H1 (cell line): ENCODE results near the gene ZBTB16. TPM values are rescaled to one million over a fixed set of nuclear protein-coding genes. Genes with fewer than 3 reads are reported as not detected.

ENCODE experiments used
- CTCF ChIA-PET: fragments of 300-600 bp; sonication (Branson Sonifier 250); formaldehyde crosslinking; loops from one replicate; lab custom pipeline; 2021; ENCODE audit not compliant: partially characterized antibody; lab: Charles Lee
- POLR2A ChIA-PET: fragments of 300-600 bp; sonication (Branson Sonifier 250); formaldehyde crosslinking; loops from one replicate; lab custom pipeline; 2021; ENCODE audit warnings: inconsistent platforms; ENCODE audit not compliant: partially characterized antibody; lab: Charles Lee
- DNase-seq, 2 experiments: peaks; one replicate each; pipeline versions ENCODE4 v3.0.0 to v3.0.0-alpha.2; 2010 to 2022; ENCODE audit warnings: low spot score in 2 of 2, low read depth in 1 of 2, mixed read lengths in 1 of 2
- FAIRE-seq: peaks from 2 replicates; lab custom pipeline; 2011; peaks lifted over from hg19 to GRCh38; lab: Jason Lieb, UNC
- H2AFZ ChIP-seq: 2 replicates; pipeline ENCODE4 v1.8.1; 2012; ENCODE audit warnings: low read length, inconsistent platforms
- H2AK5ac ChIP-seq: 2 replicates; pipeline ENCODE4 v1.6.1; 2013; ENCODE audit warnings: low read depth, low read length
- H2BK120ac ChIP-seq: replicated peaks from 2 replicates; pipeline ENCODE3; 2013; ENCODE audit warnings: low read depth, low read length, inconsistent platforms
- H2BK12ac ChIP-seq: 2 replicates; pipeline ENCODE4 v1.6.1; 2013; ENCODE audit warnings: low read depth, low read length
- H2BK15ac ChIP-seq: 2 replicates; pipeline ENCODE4 v1.6.1; 2013; ENCODE audit warnings: low read length
- H2BK20ac ChIP-seq: 2 replicates; pipeline ENCODE4 v1.6.1; 2013; ENCODE audit warnings: low read length
- H2BK5ac ChIP-seq: 2 replicates; pipeline ENCODE4 v1.6.1; 2013; ENCODE audit warnings: low read depth, low read length
- H3K14ac ChIP-seq: 2 replicates; pipeline ENCODE4 v1.6.1; 2013; ENCODE audit warnings: inconsistent platforms; ENCODE audit not compliant: insufficient read length
- H3K18ac ChIP-seq: 2 replicates; pipeline ENCODE4 v1.6.1; 2013; ENCODE audit warnings: low read length; ENCODE audit errors: extremely low read depth
- H3K23ac ChIP-seq: 2 replicates; pipeline ENCODE4 v1.6.1; 2013; ENCODE audit warnings: inconsistent platforms; ENCODE audit not compliant: insufficient read length
- H3K23me2 ChIP-seq: 2 replicates; pipeline ENCODE4 v1.6.1; 2013; ENCODE audit warnings: low read depth, low read length
- H3K27ac ChIP-seq: 2 replicates; pipeline ENCODE4 v1.6.1; 2011; ENCODE audit warnings: low read depth, low read length, inconsistent platforms
- H3K27me3 ChIP-seq, 4 experiments: replicated peaks in 1 of 4; 1 replicate in 1 of 4; 2 replicates in 3 of 4; pipeline versions ENCODE4 v1.6.1 to v1.8.1; 2011 to 2013; ENCODE audit warnings: low read length in 3 of 4, mild to moderate bottlenecking in 3 of 4, inconsistent platforms in 2 of 4, mixed read lengths in 2 of 4, moderate library complexity in 1 of 4; ENCODE audit not compliant: control insufficient read depth in 3 of 4, insufficient read depth in 3 of 4; ENCODE audit errors: extremely low read depth in 1 of 4
- H3K36me3 ChIP-seq, 4 experiments: 2 replicates each; pipeline versions ENCODE4 v1.6.1 to v1.8.1; 2011 to 2013; ENCODE audit warnings: mild to moderate bottlenecking in 4 of 4, low read length in 3 of 4, moderate library complexity in 2 of 4, control low read depth in 1 of 4, inconsistent platforms in 1 of 4; ENCODE audit not compliant: insufficient read depth in 4 of 4, control insufficient read depth in 2 of 4
- H3K4ac ChIP-seq: replicated peaks from 2 replicates; pipeline ENCODE3; 2013; ENCODE audit warnings: low read length, low read depth, mixed read lengths, inconsistent platforms; ENCODE audit not compliant: insufficient read length
- H3K4me1 ChIP-seq, 4 experiments: replicated peaks in 1 of 4; 1 replicate in 1 of 4; 2 replicates in 3 of 4; pipeline versions ENCODE4 v1.6.1 to v1.8.1; 2011 to 2013; ENCODE audit warnings: low read length in 3 of 4, inconsistent platforms in 2 of 4, mixed read lengths in 1 of 4; ENCODE audit not compliant: insufficient read depth in 4 of 4, control insufficient read depth in 3 of 4
- H3K4me2 ChIP-seq, 2 experiments: 2 replicates each; pipeline versions ENCODE4 v1.6.1 to v1.8.1; 2011 to 2013; ENCODE audit warnings: low read depth in 2 of 2, low read length in 2 of 2, control low read depth in 1 of 2, inconsistent platforms in 1 of 2, mild to moderate bottlenecking in 1 of 2; ENCODE audit not compliant: insufficient read depth in 1 of 2
- H3K4me3 ChIP-seq, 4 experiments: fragments of 200-600, 300-600 bp in 1 of 4; sonication (generic), shearing (Covaris generic), sonication (Bioruptor Twin) in 1 of 4; 2 replicates each; pipeline versions ENCODE4 v1.5.1 to v1.8.1; 2011 to 2016; ENCODE audit warnings: low read length in 4 of 4, low read depth in 3 of 4, control low read depth in 2 of 4, inconsistent platforms in 2 of 4, mild to moderate bottlenecking in 2 of 4, mixed read lengths in 1 of 4, moderate library complexity in 1 of 4; ENCODE audit not compliant: insufficient read depth in 2 of 4; ENCODE audit errors: extremely low read depth in 1 of 4
- H3K56ac ChIP-seq: replicated peaks from 2 replicates; pipeline ENCODE3; 2013; ENCODE audit warnings: low read depth, mild to moderate bottlenecking, mixed read lengths, low read length, inconsistent platforms; ENCODE audit not compliant: insufficient read length
- H3K79me1 ChIP-seq: 2 replicates; pipeline ENCODE4 v1.6.1; 2013; ENCODE audit warnings: low read depth, low read length, control low read depth
- H3K79me2 ChIP-seq, 2 experiments: 2 replicates each; pipeline versions ENCODE4 v1.6.1 to v1.8.1; 2012 to 2013; ENCODE audit warnings: low read length in 2 of 2, mild to moderate bottlenecking in 2 of 2, inconsistent platforms in 1 of 2; ENCODE audit not compliant: insufficient read depth in 2 of 2, control insufficient read depth in 1 of 2
- H3K9ac ChIP-seq, 4 experiments: replicated peaks in 1 of 4; 1 replicate in 1 of 4; 2 replicates in 3 of 4; pipeline versions ENCODE4 v1.6.1 to v1.8.1; 2011 to 2013; ENCODE audit warnings: low read depth in 3 of 4, low read length in 3 of 4, control low read depth in 2 of 4, mild to moderate bottlenecking in 2 of 4, moderate library complexity in 2 of 4, inconsistent platforms in 1 of 4; ENCODE audit errors: extremely low read depth in 1 of 4
- H3K9me3 ChIP-seq, 2 experiments: 2 replicates each; pipeline versions ENCODE4 v1.6.1 to v1.8.1; 2012 to 2013; ENCODE audit warnings: mild to moderate bottlenecking in 2 of 2, moderate library complexity in 2 of 2, control low read depth in 1 of 2, inconsistent platforms in 1 of 2, low read depth in 1 of 2, low read length in 1 of 2, mixed read lengths in 1 of 2; ENCODE audit not compliant: insufficient read depth in 2 of 2
- H4K20me1 ChIP-seq, 2 experiments: replicated peaks in 1 of 2; 2 replicates each; pipeline versions ENCODE3 to v1.8.1; 2011 to 2013; ENCODE audit warnings: inconsistent platforms in 2 of 2, low read length in 2 of 2, mild to moderate bottlenecking in 1 of 2; ENCODE audit not compliant: insufficient read depth in 2 of 2, control insufficient read depth in 1 of 2
- H4K5ac ChIP-seq: 2 replicates; pipeline ENCODE4 v1.6.1; 2013; ENCODE audit warnings: low read length, low read depth, mixed read lengths, inconsistent platforms; ENCODE audit not compliant: insufficient read length
- H4K8ac ChIP-seq: 2 replicates; pipeline ENCODE4 v1.8.0; 2013; ENCODE audit warnings: mild to moderate bottlenecking, moderate library complexity, low read length, inconsistent platforms; ENCODE audit not compliant: insufficient read depth; ENCODE audit errors: extremely low read depth
- H4K91ac ChIP-seq: replicated peaks from 2 replicates; pipeline ENCODE3; 2013; ENCODE audit warnings: low read length, mixed read lengths, inconsistent platforms; ENCODE audit not compliant: insufficient read length
- ASH2L ChIP-seq: fragments of 200-600, 300-600 bp; sonication (generic); IDR thresholded peaks from one replicate; pipeline ENCODE4 v1.7.1; 2017; ENCODE audit warnings: low read length
- CHD2 ChIP-seq: IDR thresholded peaks from 2 replicates; pipeline ENCODE4 v1.6.1; 2012; ENCODE audit warnings: low read length, improper control_type of control experiment
- CREB1 ChIP-seq: IDR thresholded peaks from 2 replicates; pipeline ENCODE4 v1.6.1; 2012; ENCODE audit warnings: inconsistent platforms
- E2F6 ChIP-seq: IDR thresholded peaks from 2 replicates; pipeline ENCODE4 v1.6.1; 2012; ENCODE audit warnings: inconsistent platforms
- EGR1 ChIP-seq: IDR thresholded peaks from 2 replicates; pipeline ENCODE4 v1.6.1; 2011; ENCODE audit warnings: low read depth, low read length, borderline replicate concordance
- EZH2 ChIP-seq: fragments of 200-600 bp; sonication (generic); IDR thresholded peaks from 2 replicates; pipeline ENCODE4 v1.7.1; 2012; ENCODE audit warnings: low read depth, mild to moderate bottlenecking, moderate library complexity, low read length, inconsistent platforms; ENCODE audit not compliant: severe bottlenecking
- KDM1A ChIP-seq: fragments of 200-600, 300-600 bp; sonication (generic); IDR thresholded peaks from 2 replicates; pipeline ENCODE4 v1.7.1; 2016; ENCODE audit warnings: mild to moderate bottlenecking, low read length, borderline replicate concordance
- KDM4A ChIP-seq: IDR thresholded peaks from one replicate; pipeline ENCODE4 v1.7.1; 2012; ENCODE audit warnings: low read depth, mild to moderate bottlenecking, moderate library complexity, low read length, inconsistent platforms; ENCODE audit not compliant: severe bottlenecking
- POLR2AphosphoS5 ChIP-seq: IDR thresholded peaks from 2 replicates; pipeline ENCODE4 v1.6.1; 2011; ENCODE audit warnings: low read depth, low read length
- RNF2 ChIP-seq: fragments of 200-900, 300-1000 bp; sonication (generic); IDR thresholded peaks from 2 replicates; pipeline ENCODE4 v1.7.1; 2016; ENCODE audit warnings: borderline replicate concordance, low read depth, mild to moderate bottlenecking, antibody characterized with exemption, low read length; ENCODE audit not compliant: poor library complexity, severe bottlenecking; ENCODE audit errors: missing control alignments
- SRF ChIP-seq: IDR thresholded peaks from 2 replicates; pipeline ENCODE4 v1.6.1; 2011; ENCODE audit warnings: mild to moderate bottlenecking, low read depth, low read length, moderate library complexity
- WGBS, 2 experiments: shearing (Covaris generic) in 1 of 2; methylation state at CpG; one replicate each; pipeline versions ENCODE4 v1.1.6 to v1.1.7; 2013 to 2015; ENCODE audit warnings: low lambda C conversion rate in 2 of 2, mixed read lengths in 2 of 2, inconsistent platforms in 1 of 2, low coverage in 1 of 2, missing lambda C conversion rate in 1 of 2; ENCODE audit not compliant: insufficient replicate concordance in 2 of 2, insufficient coverage in 1 of 2, insufficient read length in 1 of 2; ENCODE audit errors: extremely low coverage in 1 of 2, missing lambda C conversion rate in 1 of 2; 5-methylcytosine and 5-hydroxymethylcytosine counted together
- polyA plus RNA-seq, 7 experiments: library from polyadenylated mRNA; depleted of rRNA in 3 of 7; stranded (reverse) in 5 of 7; unstranded in 2 of 7; fragments of >200 nt in 5 of 7; fragments of 200-250 nt in 2 of 7; gene quantifications; 1 replicate in 5 of 7; 2 replicates in 1 of 7; 4 replicates in 1 of 7; pipeline versions ENCODE4 v1.2.1 to v1.2.3, GENCODE V29; 2011 to 2013; ENCODE audit warnings: missing spikeins in 2 of 7, mixed read lengths in 2 of 7
- total RNA-seq: library from RNA; stranded (reverse); fragmentation: NEBNext Ultra II Directional; extraction: Animal tissue kit (Norgen Biotek cat#: 25700); gene quantifications from 2 replicates; pipeline ENCODE4 v1.2.1, GENCODE V29; 2021

Gene ZBTB16
- total and polyA plus RNA-seq, 2 of the 8 experiments (the other 6 are each of a cell fraction or from before 2014, with no cell fraction given) = 0.12 to 0.61 TPM

GRCh38 chr11:114134870-114135269, 75.4 kb downstream of the ZBTB16 start:
- DNase-seq = no peak
- H3K9ac ChIP-seq = no peak overlapping the region
- TF ChIP-seq POLR2AphosphoS5 (no peak), E2F6 (no peak), CREB1 (no peak), KDM4A (no peak), KDM1A (no peak), RNF2 (no peak), EGR1 (no peak), ASH2L (no peak), CHD2 (no peak), EZH2 (no peak), SRF (no peak)
- TF ChIP-seq, all 59 proteins: peak for 0
- WGBS, 2 experiments = 83% methylated on average over 3 of the region's 3 CpGs; no CpG with 5 or more reads in 1 of the 2 experiments
- H2BK20ac ChIP-seq = no peak overlapping the region
- H3K27ac ChIP-seq = no peak overlapping the region
- H3K23ac ChIP-seq = no peak overlapping the region
- H2BK15ac ChIP-seq = 0 out of 2 replicates have a peak overlapping the region, but pooled peaks have one; percentile 50
- no peak overlapping the region for H3K56ac ChIP-seq
- H3K9me3 ChIP-seq = no peaks in the 10 kb centered on the region
- no peak for FAIRE-seq
- no peak overlapping the region for H3K4ac ChIP-seq
- no peaks in the 10 kb centered on the region for H3K23me2 ChIP-seq
- H3K4me1 ChIP-seq = peaks cover 0 to 6% (median 0%) of the 10 kb centered on the region in 4 experiments; a peak in 2 of 7 replicates
- POLR2A ChIA-PET = no interaction called here
- no peaks in the 10 kb centered on the region for H3K27me3 ChIP-seq
- H4K91ac ChIP-seq = no peak overlapping the region
- no peak overlapping the region for H3K4me2 ChIP-seq
- H2AK5ac ChIP-seq = no peak overlapping the region
- CTCF ChIA-PET = interaction anchor here (0.6 to 2.0 kb wide), 6 partner anchors 15 to 158 kb away, joined by 3 to 6 read pairs (median 4); no protein-coding TSS in a partner anchor
- no peak overlapping the region for H3K4me3 ChIP-seq
- H2BK5ac ChIP-seq = no peak overlapping the region
- no peaks in the 10 kb centered on the region for H4K20me1 ChIP-seq
- H3K79me1 ChIP-seq = no peaks in the 10 kb centered on the region
- H4K5ac ChIP-seq = no peak overlapping the region
- no peak overlapping the region for H2BK12ac ChIP-seq
- no peak overlapping the region for H3K18ac ChIP-seq
- H3K14ac ChIP-seq = no peak overlapping the region
- H4K8ac ChIP-seq = no peak overlapping the region
- H2AFZ ChIP-seq = no peak overlapping the region
- H3K36me3 ChIP-seq = no peaks in the 10 kb centered on the region
- H2BK120ac ChIP-seq = no peak overlapping the region
- no peaks in the 10 kb centered on the region for H3K79me2 ChIP-seq
